ENCODE measurements around the gene PARD3B. TPM values are rescaled to one million over a fixed set of nuclear protein-coding genes. Genes with fewer than 3 reads are reported as not detected.

The PARD3B gene
- total and polyA plus RNA-seq, 2 of the 8 experiments (the other 6 are each of a cell fraction or from before 2014, with no cell fraction given): 1.2 to 5.7 TPM

GRCh38 chr2:205148755-205149154, 603.5 kb downstream of the PARD3B start:
- Histone ChIP-seq H2AK5ac (ENCODE audit: low read depth, low read length) (no peak overlapping the region), H3K23me2 (ENCODE audit: low read depth, low read length) (no peaks in the 10 kb centered on the region), H2AFZ (ENCODE audit: low read length) (no peak overlapping the region), H2BK15ac (ENCODE audit: low read length) (no peak overlapping the region), H4K91ac (replicated peaks; ENCODE audit: insufficient read length, low read length) (no peak overlapping the region), H3K4ac (replicated peaks; ENCODE audit: insufficient read length, low read depth, low read length) (no peak overlapping the region), H3K27ac (ENCODE audit: low read depth, low read length) (no peak overlapping the region), H3K27me3 (replicated peaks in 1 of 4; ENCODE audit: control insufficient read depth in 3 of 4, extremely low read depth in 1 of 4, insufficient read depth in 3 of 4, low read length in 3 of 4) (no peaks in the 10 kb centered on the region), H3K56ac (replicated peaks; ENCODE audit: insufficient read length, low read depth, low read length) (no peak overlapping the region), H3K79me2 (ENCODE audit: control insufficient read depth in 1 of 2, insufficient read depth in 2 of 2, low read length in 2 of 2) (no peaks in the 10 kb centered on the region), H3K23ac (ENCODE audit: insufficient read length) (no peak overlapping the region), H2BK5ac (ENCODE audit: low read depth, low read length) (no peak overlapping the region), H2BK12ac (ENCODE audit: low read depth, low read length) (no peak overlapping the region), H3K14ac (ENCODE audit: insufficient read length) (no peak overlapping the region), H4K5ac (ENCODE audit: insufficient read length, low read depth, low read length) (no peak overlapping the region), H3K4me3 (ENCODE audit: extremely low read depth in 1 of 4, insufficient read depth in 2 of 4, low read depth in 3 of 4, low read length in 4 of 4) (no peak overlapping the region), H3K79me1 (ENCODE audit: low read depth, low read length) (no peaks in the 10 kb centered on the region), H3K4me2 (ENCODE audit: insufficient read depth in 1 of 2, low read depth in 2 of 2, low read length in 2 of 2) (no peak overlapping the region), H3K18ac (ENCODE audit: extremely low read depth, low read length) (no peak overlapping the region), H4K20me1 (replicated peaks in 1 of 2; ENCODE audit: control insufficient read depth in 1 of 2, insufficient read depth in 2 of 2, low read length in 2 of 2) (no peaks in the 10 kb centered on the region), H2BK120ac (replicated peaks; ENCODE audit: low read depth, low read length) (no peak overlapping the region), H4K8ac (ENCODE audit: extremely low read depth, insufficient read depth, low read length) (no peak overlapping the region), H3K9me3 (ENCODE audit: insufficient read depth in 2 of 2, low read depth in 1 of 2, low read length in 1 of 2) (peaks cover 0 to 4% of the 10 kb centered on the region in 2 experiments; a peak in 2 of 4 replicates), H3K4me1 (replicated peaks in 1 of 4; ENCODE audit: control insufficient read depth in 3 of 4, insufficient read depth in 4 of 4, low read length in 3 of 4) (0 out of 7 replicates have a peak, but pooled peaks cover 0 to 2% (median 0%) of the 10 kb centered on the region in 4 experiments), H3K36me3 (ENCODE audit: control insufficient read depth in 2 of 4, insufficient read depth in 4 of 4, low read length in 3 of 4) (no peaks in the 10 kb centered on the region; a peak in 1 of 8 replicates), H2BK20ac (ENCODE audit: low read length) (no peak overlapping the region), H3K9ac (replicated peaks in 1 of 4; ENCODE audit: extremely low read depth in 1 of 4, low read depth in 3 of 4, low read length in 3 of 4) (no peak overlapping the region)
- TF ChIP-seq POLR2A (IDR thresholded peaks at IDR 0.05; ENCODE audit: control extremely low read depth in 1 of 2, low read depth in 2 of 2, low read length in 2 of 2): no peak
- ChIA-PET POLR2A (ENCODE audit: partially characterized antibody) (no interaction called here), CTCF (ENCODE audit: partially characterized antibody) (interaction anchor here (0.8 to 1.3 kb wide), 3 partner anchors 13 to 821 kb away, joined by 3 to 5 read pairs (median 3); no protein-coding TSS in a partner anchor)
- FAIRE-seq (no peak), DNase-seq (ENCODE audit: low read depth in 1 of 2, low spot score in 2 of 2) (no peak)
- 90% methylated on average over 2 of the region's 2 CpGs; no CpG with 5 or more reads in 1 of the 2 experiments for WGBS, 2 experiments (ENCODE audit: extremely low coverage in 1 of 2, insufficient coverage in 1 of 2, insufficient read length in 1 of 2, insufficient replicate concordance in 2 of 2, low coverage in 1 of 2, low lambda C conversion rate in 2 of 2, missing lambda C conversion rate in 1 of 2)

Measured in H1 (cell line).